ENCODE data around the gene B3GALT4.

Gene B3GALT4

GRCh38 chr6:33292996-33293682 lies 16.2 kb downstream of the B3GALT4 start:
- FAIRE-seq, result no peak

- FAIRE-seq, result no peak
Measured at GRCh38 chr6:33294086-33294823, 17.3 kb downstream of the B3GALT4 start.

GRCh38 chr6:33295621-33296369 lies 18.9 kb downstream of the B3GALT4 start:
- FAIRE-seq, result no peak

GRCh38 chr6:33296797-33297405 lies 20.0 kb downstream of the B3GALT4 start:
- no peak for FAIRE-seq

- FAIRE-seq, result no peak
Measured at GRCh38 chr6:33297406-33297955, 20.6 kb downstream of the B3GALT4 start.

- FAIRE-seq, result no peak
Measured at GRCh38 chr6:33297956-33298772, 21.2 kb downstream of the B3GALT4 start.

GRCh38 chr6:33298773-33299236 lies 21.9 kb downstream of the B3GALT4 start, which contains the start of gene RGL2:
TSS of gene RGL2 (minus strand) at chr6:33298942. CDS start at chr6:33298610, 332 bp downstream.
- FAIRE-seq, result no peak

GRCh38 chr6:33299237-33299944 lies 22.5 kb downstream of the B3GALT4 start:
- peak; percentile 90 for FAIRE-seq

GRCh38 chr6:33301877-33302276 lies 25.0 kb downstream of the B3GALT4 start:
- no peak for FAIRE-seq

GRCh38 chr6:33304216-33304615 lies 27.3 kb downstream of the B3GALT4 start:
- FAIRE-seq, result no peak

- FAIRE-seq, result no peak
Measured at GRCh38 chr6:33305052-33305451, 28.1 kb downstream of the B3GALT4 start.

GRCh38 chr6:33306356-33306755 lies 29.4 kb downstream of the B3GALT4 start:
- FAIRE-seq, result no peak

GRCh38 chr6:33312361-33313104 lies 35.6 kb downstream of the B3GALT4 start:
- peak; percentile 76 for FAIRE-seq

GRCh38 chr6:33313105-33313708 lies 36.3 kb downstream of the B3GALT4 start:
- no peak for FAIRE-seq

GRCh38 chr6:33313709-33314514 lies 37.0 kb downstream of the B3GALT4 start, which contains the start of gene TAPBP:
TSS of gene TAPBP (minus strand) at chr6:33314078. CDS start at chr6:33314041, 37 bp downstream.
- no peak for FAIRE-seq

- FAIRE-seq, result peak; percentile 30
Measured at GRCh38 chr6:33314515-33314942, 37.6 kb downstream of the B3GALT4 start.

- no peak for FAIRE-seq
Measured at GRCh38 chr6:33314943-33315792, 38.2 kb downstream of the B3GALT4 start.

All from G401.6 (cell line).